HG03025 (cell line): Measurements from ENCODE around the gene CACNA1F.
A peak's percentile ranks its signal among the peaks of the same experiment; 100 is the strongest.

ENCODE experiments used
- ATAC-seq: cut with Tn5 transposase; IDR thresholded peaks from one replicate; pipeline ENCODE4 v1.9.1; 2021; ENCODE audit warnings: mild to moderate bottlenecking, moderate library complexity; ENCODE audit not compliant: unreplicated experiment, low FRiP score

The CACNA1F gene

GRCh38 chrX:49233176-49233575 lies at the start of gene CACNA1F:
TSS of gene CACNA1F (minus strand) at chrX:49233340. CDS start at chrX:49233309, 31 bp downstream.
- ATAC-seq = no peak

DNA sequence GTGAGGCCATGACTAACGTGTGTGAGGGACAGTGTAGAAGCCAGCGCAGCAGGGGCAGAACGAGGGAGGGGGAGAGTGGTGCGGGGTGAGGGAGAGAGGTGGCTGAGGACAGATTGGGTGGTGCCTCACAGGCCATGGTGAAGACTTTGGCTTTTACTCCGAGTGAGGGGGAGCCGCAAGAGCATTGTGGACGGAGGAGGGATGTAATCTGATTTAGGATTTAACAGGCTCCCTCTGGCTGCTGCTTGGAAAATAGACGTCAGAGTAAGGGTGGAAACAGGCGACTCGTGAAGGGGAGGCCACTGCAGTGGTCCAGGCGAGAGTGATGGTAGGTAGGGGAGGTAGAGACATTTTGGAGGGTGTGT lies 49.5 kb upstream of the CACNA1F start:
- no peak for ATAC-seq

DNA sequence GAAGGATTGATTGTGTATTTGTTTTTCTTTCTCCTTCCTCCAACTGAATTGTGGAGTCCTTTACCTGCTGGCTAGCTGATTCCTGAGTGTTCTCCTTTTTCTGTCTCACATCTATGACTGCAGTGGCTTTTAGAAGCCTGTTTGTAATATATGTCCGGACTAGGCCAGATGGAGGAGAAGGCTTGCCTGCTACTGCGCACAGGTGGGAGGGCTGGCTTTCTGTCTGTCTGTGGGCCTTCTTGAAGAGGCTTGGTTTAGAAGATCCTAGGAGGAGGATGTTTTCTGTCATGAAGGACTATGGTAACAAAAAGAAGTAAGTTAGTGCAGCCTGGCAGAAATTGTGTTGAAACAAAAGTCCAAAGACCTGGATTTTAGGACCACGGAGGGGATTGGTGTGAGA lies 44.9 kb upstream of the CACNA1F start:
- ATAC-seq = no peak

GRCh38 chrX:49277535-49277830 lies 44.3 kb upstream of the CACNA1F start:
- ATAC-seq = no peak

DNA sequence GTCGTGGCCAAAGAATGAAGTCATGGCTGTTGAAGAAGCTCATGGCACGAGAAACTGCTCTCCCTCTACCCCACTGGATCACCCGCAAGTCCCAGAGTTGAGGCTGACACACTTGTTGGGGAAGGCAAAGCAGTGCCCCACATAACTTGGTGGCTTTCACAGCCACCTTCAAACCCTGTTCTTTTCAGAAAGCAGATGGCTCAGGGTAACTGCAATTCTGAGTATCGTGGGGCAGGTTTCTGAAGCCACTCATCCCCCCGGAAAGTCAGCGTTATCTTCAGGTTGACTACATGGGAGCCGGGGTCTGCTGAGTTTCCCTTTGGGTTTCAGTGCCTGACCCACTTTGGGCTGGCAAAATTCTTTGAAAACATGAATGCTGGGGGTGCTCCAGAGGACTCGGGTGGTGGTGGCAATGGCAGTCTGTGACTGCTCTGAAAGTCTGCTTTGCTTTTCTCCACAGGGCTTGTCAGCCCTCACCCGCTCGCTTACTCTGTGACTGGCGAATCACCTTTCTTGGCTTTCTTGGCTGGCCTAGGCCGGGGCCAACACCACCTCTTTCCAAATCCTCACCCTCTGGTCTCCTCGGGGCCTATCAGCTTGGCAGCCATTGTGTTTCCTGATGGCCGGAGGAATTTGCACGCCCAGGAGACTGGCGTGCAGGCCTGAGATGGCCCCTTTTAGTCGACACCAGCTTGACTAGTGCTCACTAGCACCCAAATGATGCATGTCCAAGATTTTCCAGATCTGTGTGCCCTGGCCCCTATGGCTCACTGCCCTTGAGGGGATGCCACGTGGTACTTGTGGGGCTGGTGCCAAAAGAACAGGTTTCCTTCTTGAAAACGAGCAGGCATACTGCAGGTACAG lies 43.8 kb upstream of the CACNA1F start:
- no peak for ATAC-seq

DNA sequence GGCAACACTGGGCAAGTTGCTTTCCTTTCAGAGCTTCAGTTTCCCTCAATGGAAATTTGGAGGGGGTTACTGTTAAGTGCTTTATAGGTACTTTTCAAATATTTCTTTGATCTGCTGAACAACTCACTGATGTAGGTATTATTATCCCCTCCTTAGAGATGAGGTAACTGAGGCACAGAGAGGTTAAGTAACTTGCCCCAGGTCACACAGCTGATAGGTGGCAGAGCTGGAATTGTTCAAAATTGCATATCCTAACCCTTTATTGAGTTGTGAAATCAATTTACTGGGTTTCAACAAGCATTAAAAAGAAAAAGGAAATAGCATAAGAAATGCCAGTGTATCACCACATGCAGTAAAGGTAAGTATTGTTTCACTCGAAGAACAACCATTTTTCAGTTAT lies 43.1 kb upstream of the CACNA1F start:
- no peak for ATAC-seq

- ATAC-seq = no peak
Observed at GRCh38 chrX:49273181-49273727, 40.1 kb upstream of the CACNA1F start.

GRCh38 chrX:49272421-49272820 lies 39.3 kb upstream of the CACNA1F start:
- ATAC-seq = no peak

- no peak for ATAC-seq
Observed at GRCh38 chrX:49271341-49271740, 38.2 kb upstream of the CACNA1F start.

DNA sequence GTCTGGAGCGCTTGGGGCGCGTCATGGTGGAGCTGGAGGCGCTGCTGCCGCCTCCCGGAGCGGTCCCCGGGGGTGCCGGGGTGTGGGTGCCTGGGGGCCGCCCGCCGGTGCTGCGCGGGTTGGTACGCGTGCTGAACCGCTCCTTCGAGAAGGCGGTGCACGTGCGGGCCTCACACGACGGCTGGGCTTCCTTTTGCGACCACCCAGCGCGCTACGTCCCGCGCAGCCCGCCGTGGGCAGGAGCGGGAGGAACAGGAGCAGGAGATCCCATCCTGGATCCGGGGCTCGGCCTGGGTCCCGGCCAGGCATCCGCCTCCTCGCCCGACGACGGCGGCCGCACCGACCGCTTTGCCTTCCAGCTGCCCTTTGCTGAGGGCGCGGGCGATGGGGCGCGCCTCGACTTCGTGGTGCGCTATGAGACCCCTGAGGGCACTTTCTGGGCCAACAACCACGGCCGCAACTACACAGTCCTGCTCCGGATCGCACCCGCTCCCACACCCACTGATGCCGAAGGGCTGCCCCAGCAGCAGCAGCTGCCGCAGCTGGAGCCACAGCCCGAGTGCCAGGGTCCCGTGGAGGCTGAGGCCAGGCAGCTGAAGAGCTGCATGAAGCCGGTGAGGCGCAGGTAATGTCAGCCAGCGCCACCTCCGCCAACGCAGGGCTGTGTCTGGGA lies 37.2 kb upstream of the CACNA1F start:
- ATAC-seq = no peak

- peak; percentile 7 for ATAC-seq
Observed at GRCh38 chrX:49269767-49270248, 36.7 kb upstream of the CACNA1F start, which contains the start of gene PPP1R3F. TSS of gene PPP1R3F (plus strand) at chrX:49269793. CDS start at chrX:49269870, 77 bp downstream.

DNA sequence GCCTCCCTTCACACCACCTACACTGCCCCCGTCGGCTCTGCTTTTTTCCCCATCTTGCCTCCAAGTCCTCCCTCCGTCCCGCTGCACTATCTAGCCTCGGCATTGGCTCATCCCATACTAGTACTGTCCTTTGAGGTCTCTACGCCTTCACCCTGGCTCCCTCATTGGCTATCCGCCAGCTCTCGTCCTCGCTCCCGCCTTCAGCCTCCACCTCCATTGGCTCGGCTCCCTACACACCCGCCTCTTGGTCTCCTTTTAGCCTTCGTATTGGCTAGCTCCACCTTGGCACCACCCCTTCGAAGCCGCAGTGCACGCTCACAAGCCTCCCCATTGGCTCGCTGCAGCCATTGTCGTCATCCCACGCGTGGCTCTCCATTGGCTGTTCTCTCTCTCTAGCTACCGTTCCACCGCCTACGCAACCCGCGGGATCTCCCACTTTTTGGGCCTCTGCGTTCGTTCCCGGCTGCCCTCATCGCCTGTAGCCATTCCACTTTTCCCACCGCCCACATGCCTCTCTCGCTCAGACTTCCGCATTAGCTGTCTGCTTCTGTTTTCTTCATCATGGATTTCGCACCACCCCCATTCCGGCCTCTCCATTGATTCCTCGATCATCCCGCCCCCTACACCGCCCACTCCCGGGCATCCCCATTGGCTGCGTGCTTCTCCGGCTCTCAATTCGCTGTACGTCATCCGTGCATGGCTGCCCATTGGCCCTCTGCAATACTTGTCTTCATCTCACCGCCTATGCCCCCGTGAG lies 36.0 kb upstream of the CACNA1F start:
- peak; percentile 84 for ATAC-seq

DNA sequence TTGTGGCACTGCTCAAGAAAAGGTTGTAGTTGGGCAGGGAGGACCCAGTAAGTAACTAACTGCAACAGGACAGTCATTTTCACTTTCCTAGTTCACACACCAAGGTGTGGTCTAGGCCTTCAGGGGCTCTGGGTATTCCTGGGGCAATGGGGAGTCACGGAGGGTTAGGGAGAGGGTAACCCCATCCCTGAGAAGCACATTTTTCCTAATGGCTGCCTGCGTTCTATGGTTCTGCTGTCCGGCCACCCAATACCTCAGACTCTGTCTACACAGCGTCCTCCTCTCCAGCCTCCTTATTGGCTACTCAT lies 35.5 kb upstream of the CACNA1F start:
- ATAC-seq = no peak

GRCh38 chrX:49266523-49267445 lies 33.6 kb upstream of the CACNA1F start:
- ATAC-seq = no peak

DNA sequence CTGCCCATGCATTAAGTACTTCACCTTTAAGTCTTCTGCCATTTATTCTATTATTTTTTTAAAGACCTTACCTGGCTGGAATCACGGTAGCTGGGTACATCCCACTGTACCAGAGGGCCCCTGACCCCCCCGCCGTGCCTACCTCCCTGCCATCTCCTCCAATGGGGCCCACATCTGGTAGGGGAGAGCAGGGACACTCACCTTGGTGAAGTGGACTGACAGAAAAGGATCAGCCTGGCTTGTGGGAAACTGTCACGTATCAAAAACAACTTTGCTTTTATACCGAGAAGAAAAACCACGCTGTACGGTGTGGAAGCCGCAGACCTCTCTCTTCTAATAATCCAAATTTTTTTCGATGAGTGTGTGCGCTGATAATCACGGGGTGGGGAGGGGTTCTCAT lies 31.3 kb upstream of the CACNA1F start, which contains the start of gene FOXP3:
Gene FOXP3 (minus strand): TSS at position 251 of the 400 bp plus-strand sequence. CDS start 6,205 bp downstream, outside the sequence.
- no peak for ATAC-seq

GRCh38 chrX:49263631-49264030 lies 30.5 kb upstream of the CACNA1F start:
- no peak for ATAC-seq

- no peak for ATAC-seq
Observed at GRCh38 chrX:49262603-49263002, 29.5 kb upstream of the CACNA1F start.

DNA sequence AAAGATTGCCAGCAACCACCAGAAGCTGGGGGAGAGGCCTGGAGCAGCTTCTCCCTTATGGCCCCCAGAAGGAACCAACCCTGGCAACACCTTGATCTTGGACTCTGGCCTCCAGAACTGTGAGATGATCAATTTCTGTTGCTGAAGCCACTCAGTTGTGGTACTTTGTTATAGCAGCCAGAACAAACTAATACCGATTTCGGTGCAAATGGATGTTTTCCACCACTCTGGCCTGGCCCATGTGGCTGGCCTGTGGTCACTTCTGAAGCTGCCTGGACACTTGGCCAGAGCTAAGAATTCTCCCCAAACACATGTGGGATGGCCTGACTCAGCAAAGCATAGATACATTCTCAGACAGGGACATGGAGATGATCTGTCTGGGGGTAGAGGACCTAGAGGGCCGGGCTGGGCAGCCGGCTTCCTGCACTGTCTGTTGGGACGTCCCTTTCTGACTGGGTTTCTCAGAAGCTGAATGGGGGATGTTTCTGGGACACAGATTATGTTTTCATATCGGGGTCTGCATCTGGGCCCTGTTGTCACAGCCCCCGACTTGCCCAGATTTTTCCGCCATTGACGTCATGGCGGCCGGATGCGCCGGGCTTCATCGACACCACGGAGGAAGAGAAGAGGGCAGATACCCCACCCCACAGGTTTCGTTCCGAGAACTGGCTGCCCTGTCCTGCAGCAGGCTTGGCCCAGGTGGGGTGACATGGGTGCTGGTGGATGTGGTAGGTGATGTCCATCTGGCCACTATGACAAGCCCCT lies 27.3 kb upstream of the CACNA1F start:
- ATAC-seq = no peak

DNA sequence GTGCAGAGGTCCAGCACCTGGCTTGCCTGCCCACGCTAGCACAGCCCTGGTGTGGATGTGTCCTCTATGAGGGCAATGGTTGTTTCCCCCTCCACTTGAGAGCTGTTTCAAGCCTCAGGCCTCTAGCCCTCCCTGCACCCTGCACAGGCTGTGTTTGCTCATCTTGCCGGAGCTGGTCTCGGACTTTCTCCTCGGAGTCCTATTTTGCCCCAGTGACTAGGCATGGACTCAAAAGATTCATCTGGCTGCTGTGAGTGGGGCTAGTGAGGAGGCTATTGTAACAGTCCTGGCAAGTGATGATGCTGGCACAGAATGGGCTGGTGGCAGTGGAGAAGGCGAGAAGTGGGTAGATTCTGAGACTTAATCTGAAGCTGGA lies 25.6 kb upstream of the CACNA1F start:
- no peak for ATAC-seq
